Measurements from ENCODE around the gene SAMD8. TPM values are rescaled to one million over a fixed set of nuclear protein-coding genes. Genes with fewer than 3 reads are reported as not detected.

SAMD8 gene
- total and polyA plus RNA-seq, 12 donors: 5.7 to 48.7 (median 29.1) TPM

- intact Hi-C loops (cut with DNase I): no loop called here
- H3K4me1 ChIP-seq (replicated peaks in 1 of 2): no peaks in the 10 kb centered on the region
- TF ChIP-seq CTCF (IDR thresholded peaks at IDR 0.05) (no peak), POLR2A (IDR thresholded peaks at IDR 0.05) (no peak)
- WGBS, 4 donors: 75 to 93% (median 89%) methylated on average over 6 of the region's 6 CpGs
- no peak for DNase-seq
- no peaks in the 10 kb centered on the region for H3K36me3 ChIP-seq (replicated peaks in 1 of 2)
- no peak overlapping the region for H3K27ac ChIP-seq
- no peak overlapping the region for H3K4me3 ChIP-seq
- H3K27me3 ChIP-seq: no peaks in the 10 kb centered on the region
- H3K9me3 ChIP-seq (replicated peaks in 1 of 3): no peaks in the 10 kb centered on the region
Observed at GRCh38 chr10:75068523-75068922, 42.9 kb upstream of the SAMD8 start.

- Histone ChIP-seq H3K9me3 (replicated peaks in 1 of 3) (no peaks in the 10 kb centered on the region), H3K4me3 (no peak overlapping the region), H3K36me3 (replicated peaks in 1 of 2) (no peaks in the 10 kb centered on the region), H3K4me1 (replicated peaks in 1 of 2) (no peaks in the 10 kb centered on the region), H3K27ac (no peak overlapping the region), H3K27me3 (no peaks in the 10 kb centered on the region)
- TF ChIP-seq POLR2A (IDR thresholded peaks at IDR 0.05) (no peak), CTCF (IDR thresholded peaks at IDR 0.05) (no peak)
- intact Hi-C loops (cut with DNase I): no loop called here
- no peak for DNase-seq
- 80 to 89% (median 86%) methylated on average over 11 of the region's 11 CpGs for WGBS, 4 donors
Observed at GRCh38 chr10:75070476-75070875, 41.0 kb upstream of the SAMD8 start.

GRCh38 chr10:75070961-75071428 lies 40.5 kb upstream of the SAMD8 start:
- Histone ChIP-seq H3K27me3 (no peaks in the 10 kb centered on the region), H3K4me1 (replicated peaks in 1 of 2) (no peaks in the 10 kb centered on the region), H3K9me3 (replicated peaks in 1 of 3) (no peaks in the 10 kb centered on the region), H3K36me3 (replicated peaks in 1 of 2) (no peaks in the 10 kb centered on the region), H3K4me3 (no peak overlapping the region), H3K27ac (no peak overlapping the region)
- WGBS, 4 donors: 57 to 100% (median 65%) methylated on average over 1 to 7 of the region's 7 CpGs
- TF ChIP-seq CTCF (IDR thresholded peaks at IDR 0.05): no peak
- TF ChIP-seq POLR2A (IDR thresholded peaks at IDR 0.05): no peak
- no peak for DNase-seq
- intact Hi-C loops (cut with DNase I): no loop called here

GRCh38 chr10:75071756-75072155 lies 39.7 kb upstream of the SAMD8 start:
- Histone ChIP-seq H3K27ac (no peak overlapping the region), H3K36me3 (replicated peaks in 1 of 2) (no peaks in the 10 kb centered on the region), H3K27me3 (no peaks in the 10 kb centered on the region), H3K4me1 (replicated peaks in 1 of 2) (no peaks in the 10 kb centered on the region), H3K9me3 (replicated peaks in 1 of 3) (no peaks in the 10 kb centered on the region), H3K4me3 (no peak overlapping the region)
- no peak for DNase-seq
- WGBS, 4 donors: 97 to 99% (median 98%) methylated on average over 14 of the region's 14 CpGs
- intact Hi-C loops (cut with DNase I): no loop called here
- TF ChIP-seq CTCF (IDR thresholded peaks at IDR 0.05) (no peak), POLR2A (IDR thresholded peaks at IDR 0.05) (no peak)
